Measurements from ENCODE around the gene CITED2.
A peak's percentile ranks its signal among the peaks of the same experiment; 100 is the strongest.

CITED2 gene

GRCh38 chr6:139388384-139388783 is 13.9 kb upstream of the CITED2 start:
- no peak overlapping the region for H3K4me3 ChIP-seq (ENCODE audit: low read depth, low read length)
- no peak for DNase-seq (ENCODE audit: low read depth)

GRCh38 chr6:139386404-139386803 is 12.0 kb upstream of the CITED2 start:
- DNase-seq (ENCODE audit: low read depth): no peak
- no peak overlapping the region for H3K4me3 ChIP-seq (ENCODE audit: low read depth, low read length)

- DNase-seq (ENCODE audit: low read depth): no peak
- H3K4me3 ChIP-seq (ENCODE audit: low read depth, low read length): no peak overlapping the region
Observed at GRCh38 chr6:139381216-139381865, 6.9 kb upstream of the CITED2 start.

- H3K4me3 ChIP-seq (ENCODE audit: low read depth, low read length): no peak overlapping the region
Observed at GRCh38 chr6:139380611-139381010, 6.2 kb upstream of the CITED2 start.

GRCh38 chr6:139380168-139380567 is 5.7 kb upstream of the CITED2 start:
- H3K4me3 ChIP-seq (ENCODE audit: low read depth, low read length): no peak overlapping the region

More at GRCh38 chr6:139380611-139381010, 6.2 kb upstream of the CITED2 start:
- DNase-seq (ENCODE audit: low read depth): no peak

GRCh38 chr6:139378882-139379341 is 4.5 kb upstream of the CITED2 start:
- H3K4me3 ChIP-seq (ENCODE audit: low read depth, low read length): no peak overlapping the region
- DNase-seq (ENCODE audit: low read depth): no peak

More at GRCh38 chr6:139380168-139380567, 5.7 kb upstream of the CITED2 start:
- DNase-seq (ENCODE audit: low read depth): no peak

- no peak overlapping the region for H3K4me3 ChIP-seq (ENCODE audit: low read depth, low read length)
- DNase-seq (ENCODE audit: low read depth): no peak
Observed at GRCh38 chr6:139378226-139378625, 3.8 kb upstream of the CITED2 start.

- H3K4me3 ChIP-seq (ENCODE audit: low read depth, low read length): peak overlapping the region; percentile 79
- DNase-seq (ENCODE audit: low read depth): no peak
Observed at GRCh38 chr6:139376604-139377218, 2.3 kb upstream of the CITED2 start.

GRCh38 chr6:139376017-139376330 is 1.5 kb upstream of the CITED2 start:
- DNase-seq (ENCODE audit: low read depth): no peak
- H3K4me3 ChIP-seq (ENCODE audit: low read depth, low read length): peak overlapping the region; percentile 79

- peak overlapping the region; percentile 79 for H3K4me3 ChIP-seq (ENCODE audit: low read depth, low read length)
- peak; percentile 98 for DNase-seq (ENCODE audit: low read depth)
Observed at GRCh38 chr6:139375226-139376016, 973 bp upstream of the CITED2 start.

- DNase-seq (ENCODE audit: low read depth): no peak
Observed at GRCh38 chr6:139373928-139374356, 506 bp downstream of the CITED2 start.

GRCh38 chr6:139373154-139373927 is 1.1 kb downstream of the CITED2 start:
- peak overlapping the region; percentile 79 for H3K4me3 ChIP-seq (ENCODE audit: low read depth, low read length)
- DNase-seq (ENCODE audit: low read depth): no peak

More at GRCh38 chr6:139373928-139374356, 506 bp downstream of the CITED2 start:
- peak overlapping the region; percentile 79 for H3K4me3 ChIP-seq (ENCODE audit: low read depth, low read length)

- DNase-seq (ENCODE audit: low read depth): no peak
- peak overlapping the region; percentile 79 for H3K4me3 ChIP-seq (ENCODE audit: low read depth, low read length)
Observed at GRCh38 chr6:139372326-139373153, 1.9 kb downstream of the CITED2 start.

- peak overlapping the region; percentile 79 for H3K4me3 ChIP-seq (ENCODE audit: low read depth, low read length)
- no peak for DNase-seq (ENCODE audit: low read depth)
Observed at GRCh38 chr6:139371421-139372203, 2.8 kb downstream of the CITED2 start.

- peak overlapping the region; percentile 79 for H3K4me3 ChIP-seq (ENCODE audit: low read depth, low read length)
- no peak for DNase-seq (ENCODE audit: low read depth)
Observed at GRCh38 chr6:139370999-139371345, 3.5 kb downstream of the CITED2 start.

- peak overlapping the region; percentile 79 for H3K4me3 ChIP-seq (ENCODE audit: low read depth, low read length)
- peak; percentile 64 for DNase-seq (ENCODE audit: low read depth)
Observed at GRCh38 chr6:139370283-139370998, 4.0 kb downstream of the CITED2 start.

GRCh38 chr6:139369568-139370282 is 4.7 kb downstream of the CITED2 start:
- no peak overlapping the region for H3K4me3 ChIP-seq (ENCODE audit: low read depth, low read length)
- DNase-seq (ENCODE audit: low read depth): peak; percentile 60

All from skeletal muscle cell (primary cell).